HG03135 (cell line): ENCODE data around the gene PSMG2.
"Not testable (repeated sequence)": the region's sequence is repeated elsewhere in the genome, so short reads cannot be mapped to it uniquely, and the experiment has no call there.

Experiments
- ATAC-seq: cut with Tn5 transposase; IDR thresholded peaks from one replicate; pipeline ENCODE4 v1.9.1; 2021; ENCODE audit warnings: mild to moderate bottlenecking, moderate library complexity; ENCODE audit not compliant: unreplicated experiment

The PSMG2 gene

GRCh38 chr18:12758566-12758965, 55.7 kb downstream of the PSMG2 start:
- not testable (repeated sequence) for ATAC-seq

GRCh38 chr18:12765126-12765525, 62.3 kb downstream of the PSMG2 start:
- ATAC-seq = no peak

GRCh38 chr18:12765586-12765985, 62.7 kb downstream of the PSMG2 start:
- ATAC-seq = no peak

- no peak for ATAC-seq
Observed at GRCh38 chr18:12766986-12767433, 64.2 kb downstream of the PSMG2 start.

GRCh38 chr18:12767580-12768155, 64.8 kb downstream of the PSMG2 start:
- no peak for ATAC-seq

- no peak for ATAC-seq
Observed at GRCh38 chr18:12768625-12769024, 65.8 kb downstream of the PSMG2 start.

- ATAC-seq = no peak
Observed at GRCh38 chr18:12769136-12769535, 66.3 kb downstream of the PSMG2 start.

GRCh38 chr18:12769644-12770440, 67.0 kb downstream of the PSMG2 start:
- ATAC-seq = no peak

GRCh38 chr18:12770469-12771219, 67.8 kb downstream of the PSMG2 start:
- no peak for ATAC-seq

- no peak for ATAC-seq
Observed at GRCh38 chr18:12772111-12772510, 69.3 kb downstream of the PSMG2 start.

- ATAC-seq = no peak
Observed at GRCh38 chr18:12773369-12773768, 70.5 kb downstream of the PSMG2 start.

- ATAC-seq = no peak
Observed at GRCh38 chr18:12774982-12775381, 72.1 kb downstream of the PSMG2 start.
